Measurements from ENCODE around the gene COL8A2. TPM values are rescaled to one million over a fixed set of nuclear protein-coding genes. Genes with fewer than 3 reads are reported as not detected.

Gene COL8A2
- polyA plus RNA-seq, 1 donor from 2014 or later: not detected

GRCh38 chr1:36096500-36097432, 28.3 kb downstream of the COL8A2 start:
- Histone ChIP-seq H2AFZ (ENCODE audit: low read depth, low read length) (no peak overlapping the region), H3K9ac (ENCODE audit: low read length) (no peak overlapping the region)
- TF ChIP-seq CTCF (IDR thresholded peaks at IDR 0.05; ENCODE audit: poor library complexity, severe bottlenecking) (no peak), RAD21 (conservative IDR thresholded peaks at IDR 0.05) (no peak), REST (IDR thresholded peaks at IDR 0.05; ENCODE audit: borderline replicate concordance) (no peak), MXI1 (conservative IDR thresholded peaks at IDR 0.05; ENCODE audit: poor library complexity, severe bottlenecking) (no peak), TAF1 (IDR thresholded peaks at IDR 0.05; ENCODE audit: low read depth) (no peak), SMC3 (conservative IDR thresholded peaks at IDR 0.05; ENCODE audit: poor library complexity) (no peak), EZH2 (IDR thresholded peaks at IDR 0.05; ENCODE audit: borderline replicate concordance, insufficient read depth, low read length, poor library complexity, severe bottlenecking) (no peak), POLR2AphosphoS5 (IDR thresholded peaks at IDR 0.05) (no peak), EP300 (conservative IDR thresholded peaks at IDR 0.05; ENCODE audit: poor library complexity, severe bottlenecking) (no peak)

GRCh38 chr1:36095760-36096405, 29.1 kb downstream of the COL8A2 start:
- no peak overlapping the region for H2AFZ ChIP-seq (ENCODE audit: low read depth, low read length)
- no peaks in the 10 kb centered on the region for H3F3A ChIP-seq (ENCODE audit: insufficient read depth, low read length, poor library complexity, severe bottlenecking)
- no peak overlapping the region for H3K27ac ChIP-seq (ENCODE audit: low read length)

More at GRCh38 chr1:36096500-36097432, 28.3 kb downstream of the COL8A2 start:
- H3K4me3 ChIP-seq (ENCODE audit: low read length): no peak overlapping the region
- H3K27me3 ChIP-seq (ENCODE audit: insufficient read depth, low read depth, low read length): no peaks in the 10 kb centered on the region
- no peaks in the 10 kb centered on the region for H3K9me3 ChIP-seq (ENCODE audit: low read length)
- no peak overlapping the region for H3K4me2 ChIP-seq (ENCODE audit: low read length)
- no peaks in the 10 kb centered on the region for H4K20me1 ChIP-seq (ENCODE audit: insufficient read depth)
- no peak overlapping the region for H3K27ac ChIP-seq (ENCODE audit: low read length)
- H3K36me3 ChIP-seq (ENCODE audit: insufficient read depth, low read length): no peaks in the 10 kb centered on the region
- no peaks in the 10 kb centered on the region for H3K9me2 ChIP-seq (ENCODE audit: insufficient read depth, low read length)
- H3K79me2 ChIP-seq (replicated peaks; ENCODE audit: insufficient read depth, low read length): no peaks in the 10 kb centered on the region
- H3F3A ChIP-seq (ENCODE audit: insufficient read depth, low read length, poor library complexity, severe bottlenecking): no peaks in the 10 kb centered on the region

More at GRCh38 chr1:36095760-36096405, 29.1 kb downstream of the COL8A2 start:
- Histone ChIP-seq H3K36me3 (ENCODE audit: insufficient read depth, low read length) (no peaks in the 10 kb centered on the region), H4K20me1 (ENCODE audit: insufficient read depth) (no peaks in the 10 kb centered on the region), H3K9me2 (ENCODE audit: insufficient read depth, low read length) (no peaks in the 10 kb centered on the region), H3K79me2 (replicated peaks; ENCODE audit: insufficient read depth, low read length) (no peaks in the 10 kb centered on the region), H3K9ac (ENCODE audit: low read length) (no peak overlapping the region), H3K9me3 (ENCODE audit: low read length) (no peaks in the 10 kb centered on the region), H3K27me3 (ENCODE audit: insufficient read depth, low read depth, low read length) (no peaks in the 10 kb centered on the region), H3K4me2 (ENCODE audit: low read length) (no peak overlapping the region), H3K4me3 (ENCODE audit: low read length) (no peak overlapping the region)
- TF ChIP-seq REST (IDR thresholded peaks at IDR 0.05; ENCODE audit: borderline replicate concordance): no peak
- no peak for TF ChIP-seq TAF1 (IDR thresholded peaks at IDR 0.05; ENCODE audit: low read depth)
- TF ChIP-seq CTCF (IDR thresholded peaks at IDR 0.05; ENCODE audit: poor library complexity, severe bottlenecking): no peak
- TF ChIP-seq RAD21 (conservative IDR thresholded peaks at IDR 0.05): no peak
- no peak for TF ChIP-seq EP300 (conservative IDR thresholded peaks at IDR 0.05; ENCODE audit: poor library complexity, severe bottlenecking)
- TF ChIP-seq SMC3 (conservative IDR thresholded peaks at IDR 0.05; ENCODE audit: poor library complexity): no peak
- TF ChIP-seq MXI1 (conservative IDR thresholded peaks at IDR 0.05; ENCODE audit: poor library complexity, severe bottlenecking): no peak
- no peak for TF ChIP-seq POLR2AphosphoS5 (IDR thresholded peaks at IDR 0.05)

Measured in neural cell (in vitro differentiated cells).